GM18858 (cell line): Measurements from ENCODE around the gene CCDC27.

ENCODE experiments used
- ATAC-seq: cut with Tn5 transposase; IDR thresholded peaks from one replicate; pipeline ENCODE4 v1.9.1; 2021; ENCODE audit not compliant: unreplicated experiment

CCDC27 gene

DNA sequence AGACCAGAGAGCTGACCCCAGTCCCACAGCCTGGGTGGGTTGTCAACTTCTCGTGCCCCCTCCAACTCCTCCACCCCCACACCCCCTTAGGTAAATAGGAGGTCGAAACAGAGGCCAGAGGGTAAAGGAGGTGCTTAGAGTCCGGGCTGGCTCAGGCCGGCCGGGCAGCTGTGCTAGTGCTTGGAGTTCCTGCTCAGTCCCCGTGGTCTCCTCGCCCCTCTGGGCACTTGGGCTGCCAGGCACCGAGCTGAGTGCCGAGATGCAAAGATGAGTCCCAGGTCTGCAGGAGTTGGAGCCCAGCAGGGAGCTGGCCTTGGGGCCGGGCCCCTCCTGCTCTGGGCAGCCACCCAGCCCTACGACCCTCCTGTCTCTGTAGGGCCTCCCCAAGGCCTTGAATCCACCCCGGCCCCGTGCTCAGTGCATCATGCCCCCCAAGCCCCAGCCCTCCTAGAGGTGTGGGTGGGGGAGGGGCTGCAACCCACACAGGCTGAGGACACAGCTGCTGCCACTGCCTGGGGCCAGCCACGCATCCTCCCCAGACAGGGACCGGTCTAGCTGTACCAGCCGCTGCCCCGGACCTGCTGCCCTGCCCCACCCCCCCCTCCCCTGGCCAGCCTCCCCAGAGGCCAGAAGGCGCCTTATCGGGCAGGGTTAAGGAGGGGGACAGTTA, 22.2 kb downstream of the CCDC27 start:
- ATAC-seq = no peak

DNA sequence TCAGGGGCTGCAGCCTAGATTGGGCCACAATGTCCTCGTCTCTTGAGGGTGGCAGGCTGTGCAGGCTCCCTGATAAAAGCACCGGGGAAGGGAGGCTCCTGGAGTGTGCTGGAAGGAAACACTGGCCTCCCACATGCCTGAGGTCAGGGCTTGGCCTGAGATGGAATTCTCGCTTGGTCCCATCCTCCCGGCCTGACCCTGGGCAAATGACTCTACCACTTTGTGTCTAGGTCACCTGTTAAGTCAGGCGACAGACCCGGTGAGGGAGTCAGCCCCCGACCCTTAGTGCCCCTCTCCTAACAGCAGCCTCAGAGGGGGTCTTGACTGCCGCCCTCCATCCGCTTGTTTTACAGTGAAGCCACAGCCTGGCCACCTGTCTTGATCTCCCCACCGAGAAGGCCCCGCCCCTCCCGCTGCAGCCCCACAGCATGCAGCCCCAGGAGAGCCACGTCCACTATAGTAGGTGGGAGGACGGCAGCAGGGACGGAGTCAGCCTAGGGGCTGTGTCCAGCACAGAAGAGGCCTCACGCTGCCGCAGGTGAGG, 22.8 kb downstream of the CCDC27 start:
- ATAC-seq = no peak

DNA sequence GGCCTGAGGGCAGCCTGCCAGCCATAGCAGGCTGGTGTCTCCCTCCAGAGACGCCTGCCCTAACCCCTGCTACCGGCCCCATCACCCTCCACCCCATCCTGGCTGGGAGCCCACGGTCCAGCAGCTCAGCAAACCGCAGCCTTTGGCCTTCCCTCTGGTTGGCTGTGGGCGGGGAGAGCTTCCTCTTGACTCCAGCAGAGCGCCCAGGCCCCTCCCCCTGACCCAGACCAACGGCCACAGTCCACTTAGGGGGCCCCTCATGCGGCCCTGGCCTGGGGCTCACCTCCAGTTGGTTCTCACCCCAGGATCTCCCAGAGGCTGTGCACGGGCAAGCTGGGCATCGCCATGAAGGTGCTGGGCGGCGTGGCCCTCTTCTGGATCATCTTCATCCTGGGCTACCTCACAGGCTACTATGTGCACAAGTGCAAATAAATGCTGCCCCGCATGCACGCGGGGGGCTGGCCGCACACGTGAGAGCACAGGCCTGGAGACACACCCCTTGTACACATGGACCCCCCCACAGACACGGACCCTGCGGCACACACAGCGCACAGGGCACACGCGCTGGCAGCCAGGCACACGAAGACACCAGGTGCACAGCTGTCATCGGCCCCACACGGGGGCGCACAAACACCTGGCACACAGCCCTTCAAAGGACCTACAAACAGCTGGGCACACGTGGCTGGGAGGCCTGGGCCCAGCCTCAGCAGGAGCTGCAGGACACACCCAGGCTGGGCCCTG, 23.4 kb downstream of the CCDC27 start:
- ATAC-seq = no peak

DNA sequence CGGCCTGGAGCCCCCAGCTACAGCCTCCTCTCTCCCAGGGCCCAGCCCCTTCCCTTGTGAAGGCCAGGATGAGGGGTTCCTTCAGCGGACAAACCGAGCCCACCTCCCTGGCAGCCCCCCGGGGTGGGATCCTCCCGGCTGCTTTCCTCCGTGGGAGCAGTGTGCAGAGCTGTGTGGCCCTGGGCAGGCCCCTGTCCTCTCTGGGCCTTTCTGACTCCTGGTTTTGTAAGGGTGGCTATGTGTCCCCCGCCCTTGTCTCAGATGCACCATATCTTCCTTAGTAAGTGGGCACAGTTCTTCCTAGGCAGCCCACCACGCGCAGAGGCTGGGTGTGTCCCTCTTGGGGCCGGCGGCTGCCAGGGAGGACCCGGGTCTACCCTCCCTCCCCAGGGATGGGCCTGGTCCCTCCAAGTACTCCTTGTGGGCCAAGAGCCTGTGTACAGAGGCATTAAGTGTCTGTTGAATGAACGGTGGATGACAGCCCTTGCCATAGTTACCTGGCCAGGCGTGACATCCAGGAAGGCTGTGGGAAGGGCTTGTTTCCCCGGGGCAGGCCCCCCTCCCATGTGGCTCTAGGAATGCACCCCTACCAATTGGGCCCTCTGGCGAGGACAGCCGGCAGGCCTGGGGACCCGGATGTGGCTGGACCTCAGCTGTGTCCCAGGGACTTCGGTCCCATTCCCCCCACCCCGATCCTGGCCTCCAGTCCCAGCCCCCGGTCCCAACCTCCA, 24.1 kb downstream of the CCDC27 start:
- ATAC-seq = no peak

DNA sequence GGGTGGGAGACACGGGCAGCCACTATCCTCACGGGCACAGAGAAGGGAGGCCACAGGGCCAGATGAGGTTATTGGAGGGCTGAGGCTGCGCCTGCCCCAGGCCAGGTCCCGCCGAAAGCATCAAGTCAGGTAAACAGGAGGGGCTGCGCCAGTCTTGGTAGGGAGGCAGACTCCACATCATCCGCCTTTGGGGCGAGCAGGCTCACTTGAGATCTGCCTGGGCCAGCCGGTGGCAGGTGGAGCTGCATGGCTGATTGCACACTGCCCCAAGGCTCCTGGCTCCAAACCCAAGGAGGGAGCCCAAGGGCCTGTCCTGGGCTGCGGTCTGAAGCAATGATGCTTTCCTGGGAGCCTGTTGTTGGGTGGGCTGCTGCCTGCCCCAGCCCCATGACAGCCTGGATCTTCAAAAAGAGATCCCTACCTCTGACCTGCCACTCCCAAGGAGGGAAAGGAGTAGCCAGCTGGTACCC, 24.9 kb downstream of the CCDC27 start:
- ATAC-seq = no peak

DNA sequence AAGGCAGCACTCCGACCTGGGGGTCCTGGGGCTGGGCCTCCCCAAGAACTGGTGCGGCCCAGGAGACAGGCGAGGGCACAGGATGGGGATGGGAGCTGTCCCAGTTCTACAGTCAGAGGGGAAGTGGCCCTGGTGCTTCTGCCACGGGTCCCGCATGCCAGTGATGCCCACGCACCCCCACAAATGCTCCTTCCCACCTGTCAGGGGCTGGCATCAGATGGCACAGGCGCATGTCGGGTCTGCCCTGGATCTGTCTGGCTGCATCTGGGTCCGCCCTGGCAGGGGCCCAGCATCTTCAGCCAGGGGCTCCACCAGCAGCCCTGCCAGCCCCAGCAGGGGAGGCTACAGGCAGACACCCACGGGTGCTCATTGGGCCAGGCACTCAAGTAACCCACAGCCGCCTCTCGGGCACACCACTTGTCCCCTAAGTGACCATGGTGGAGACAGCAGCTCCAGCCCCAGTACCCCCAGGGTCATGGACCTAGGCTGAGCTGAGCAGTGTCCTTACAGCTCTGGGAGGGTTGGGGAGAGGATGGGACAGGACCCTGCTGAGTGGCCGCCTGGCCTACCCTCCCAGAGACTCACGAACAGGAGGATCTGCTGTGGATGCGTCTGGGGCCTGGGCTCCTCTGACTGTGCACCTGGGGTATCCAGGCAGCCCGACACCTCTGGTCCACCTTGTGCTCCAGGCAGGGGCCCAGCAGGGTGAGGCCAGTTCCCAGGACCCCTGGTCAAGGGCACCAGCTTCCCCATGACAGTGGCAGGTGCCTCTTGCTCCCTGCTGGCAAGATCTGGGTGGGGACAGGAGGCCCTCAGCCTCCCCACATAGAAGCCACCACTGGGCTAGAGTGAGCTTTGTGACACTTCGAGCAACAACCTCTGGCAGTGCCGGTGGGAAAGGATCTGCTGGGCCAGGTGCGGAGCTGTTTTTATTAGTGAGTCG, 25.7 kb downstream of the CCDC27 start:
- ATAC-seq = no peak

DNA sequence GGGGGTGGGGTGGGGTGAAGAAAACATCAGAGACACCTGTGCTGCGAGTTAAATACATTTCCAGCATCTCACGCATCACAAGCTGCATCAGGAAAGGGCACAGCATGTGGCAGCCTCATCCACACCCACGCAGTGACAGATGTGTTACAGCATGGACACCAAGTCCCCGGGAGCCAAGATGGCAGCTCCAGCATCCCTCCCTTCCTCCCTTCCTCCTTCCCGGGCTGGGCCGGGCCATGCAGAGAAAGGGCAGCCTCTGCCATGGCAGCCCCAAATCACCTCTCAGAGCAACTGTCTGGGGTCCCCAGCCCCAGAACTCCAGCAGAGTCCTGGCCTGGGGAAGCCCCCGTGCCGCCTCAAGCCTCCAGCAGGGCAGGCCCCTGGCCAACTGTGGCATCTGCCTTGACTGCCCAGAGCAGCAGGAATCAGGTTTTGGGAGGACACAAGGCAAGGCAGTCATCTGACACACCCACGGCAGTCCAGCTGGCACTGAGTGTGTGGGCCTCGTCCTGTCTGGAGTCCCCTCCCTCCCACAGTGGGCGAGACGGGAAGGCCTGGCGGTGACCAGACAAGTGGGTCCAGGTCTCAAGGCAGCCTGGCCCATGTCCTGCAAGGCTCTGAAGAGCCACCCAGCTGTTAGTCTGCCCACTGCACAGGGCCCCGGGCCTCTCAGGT, 26.5 kb downstream of the CCDC27 start:
- no peak for ATAC-seq

DNA sequence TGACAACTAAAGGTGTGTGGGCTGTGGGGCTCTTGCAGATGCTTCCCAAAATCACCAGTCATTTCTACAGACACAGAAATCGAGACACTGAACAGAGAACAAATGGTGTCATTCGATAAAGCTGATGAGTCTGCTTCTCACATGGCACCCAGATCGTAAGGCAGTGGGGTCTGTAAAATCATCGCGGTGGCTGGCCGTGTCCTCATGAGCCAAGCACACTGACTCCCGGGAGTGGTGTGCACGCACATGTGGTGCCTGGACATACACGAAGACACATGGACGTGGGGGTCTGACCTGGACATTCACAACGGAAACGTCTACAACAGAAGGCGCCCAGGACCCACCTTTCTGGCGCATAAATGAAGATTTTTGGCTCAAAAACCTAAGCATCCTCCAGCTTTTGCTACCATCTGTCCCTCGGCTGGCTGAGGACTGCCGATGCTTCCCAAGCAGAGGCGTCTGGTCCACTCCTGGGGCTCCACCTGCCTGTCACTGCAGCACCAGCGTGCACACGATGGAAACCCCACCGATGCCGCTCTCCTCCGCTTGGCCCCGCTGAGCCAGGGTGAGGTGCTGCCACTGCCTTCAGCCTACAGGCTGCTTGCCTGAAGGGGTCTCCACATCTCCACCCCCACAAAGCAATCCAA, 27.1 kb downstream of the CCDC27 start:
- no peak for ATAC-seq

DNA sequence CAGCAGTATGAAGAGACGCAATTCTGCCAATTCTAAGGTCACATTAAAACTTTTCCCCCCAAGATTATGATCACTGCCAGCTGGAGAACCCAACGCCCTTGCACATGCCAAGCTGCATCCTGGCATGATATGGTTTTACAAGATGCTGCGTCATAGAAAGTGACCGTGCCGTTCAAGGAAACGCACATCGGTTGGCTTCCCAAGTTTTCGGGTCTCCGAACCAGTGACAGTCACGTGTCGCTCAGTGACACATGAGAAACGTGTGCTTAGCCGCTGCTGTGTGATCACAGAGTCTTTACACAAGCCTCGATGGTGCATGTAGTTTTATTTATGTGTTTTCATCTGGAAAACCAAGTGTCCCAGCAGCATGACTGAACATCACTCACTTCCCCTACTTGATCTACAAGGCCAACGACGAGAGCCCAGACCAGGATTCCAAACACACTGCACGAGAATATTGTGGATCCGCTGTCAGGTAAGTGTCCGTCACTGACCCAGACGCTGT, 27.7 kb downstream of the CCDC27 start:
- ATAC-seq = no peak

DNA sequence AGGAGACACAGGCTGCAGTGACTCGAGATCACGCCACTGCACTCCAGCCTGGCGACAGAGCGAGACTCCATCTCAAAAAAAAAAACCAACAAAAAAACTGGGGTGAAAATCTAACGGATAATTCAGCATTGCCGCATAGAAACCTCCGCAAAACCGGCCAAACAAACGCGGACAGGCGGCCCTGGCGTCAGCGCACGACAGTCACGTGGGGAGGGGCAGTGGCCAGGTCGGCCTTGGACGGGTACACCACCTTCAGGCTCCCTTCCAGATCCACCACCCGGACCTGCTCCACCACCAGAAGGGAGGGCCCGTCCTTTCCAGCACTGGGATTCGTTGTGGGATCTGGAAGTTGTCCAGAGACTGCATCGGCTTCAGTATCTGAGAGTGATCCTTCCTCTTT, 28.7 kb downstream of the CCDC27 start:
- ATAC-seq = no peak

DNA sequence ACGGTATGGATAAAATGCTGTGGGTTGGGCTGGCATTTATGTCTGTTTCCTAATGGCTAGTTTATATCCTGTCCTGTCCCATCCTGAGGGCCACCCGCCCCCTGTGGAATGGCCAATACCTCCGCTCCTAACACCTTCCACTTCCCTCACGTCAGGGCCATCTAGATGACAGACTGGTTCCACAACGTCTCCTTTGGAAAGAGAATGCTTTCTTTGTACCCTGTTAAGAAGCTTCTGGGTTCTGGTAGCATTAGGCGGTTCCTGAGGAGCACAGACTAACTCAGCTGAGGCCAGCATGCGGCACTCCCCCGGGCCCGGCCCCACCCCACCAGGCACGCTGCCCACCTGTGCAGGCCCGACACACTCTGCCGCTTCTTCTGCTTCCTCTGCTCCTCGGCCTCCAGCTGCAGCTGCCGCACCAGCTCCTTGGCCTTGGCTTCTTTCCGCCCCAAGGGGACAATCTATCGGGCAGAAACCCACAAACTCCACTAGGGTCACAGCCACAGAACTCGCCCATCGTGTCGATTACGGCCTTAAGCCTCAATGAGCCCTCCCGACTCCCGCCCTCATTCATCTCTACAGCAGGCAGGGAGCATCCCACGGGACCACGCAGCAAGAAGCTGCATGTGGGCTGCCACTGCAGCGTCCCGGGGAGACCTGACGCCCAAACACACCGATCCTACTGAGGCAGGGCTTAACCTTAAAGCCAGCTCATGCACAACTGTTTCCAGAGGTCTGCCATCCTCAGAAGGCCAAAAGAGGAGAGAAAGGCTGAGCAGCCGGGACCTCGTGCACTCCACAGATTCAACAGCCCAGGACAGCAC, 31.6 kb downstream of the CCDC27 start:
- ATAC-seq = no peak

DNA sequence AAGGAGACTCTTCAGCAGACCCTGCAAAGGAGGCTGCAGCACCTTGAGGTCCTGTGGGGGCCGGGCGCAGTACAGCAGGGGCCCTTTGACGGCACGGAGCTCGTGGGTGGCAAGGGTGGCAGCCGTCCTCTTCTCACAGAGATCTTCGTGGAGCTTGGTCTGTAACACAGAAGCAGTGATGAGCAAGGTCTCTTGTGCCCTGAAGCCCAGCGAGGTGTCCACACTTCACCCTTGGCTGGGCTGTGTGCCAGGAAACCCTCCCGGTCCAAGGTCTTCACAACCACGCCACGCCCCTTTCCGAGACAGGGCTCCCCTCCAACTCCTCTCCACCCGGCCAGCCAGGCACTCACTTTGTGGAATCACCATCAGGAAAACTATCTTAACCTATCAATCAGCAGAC, 32.8 kb downstream of the CCDC27 start:
- ATAC-seq = no peak

DNA sequence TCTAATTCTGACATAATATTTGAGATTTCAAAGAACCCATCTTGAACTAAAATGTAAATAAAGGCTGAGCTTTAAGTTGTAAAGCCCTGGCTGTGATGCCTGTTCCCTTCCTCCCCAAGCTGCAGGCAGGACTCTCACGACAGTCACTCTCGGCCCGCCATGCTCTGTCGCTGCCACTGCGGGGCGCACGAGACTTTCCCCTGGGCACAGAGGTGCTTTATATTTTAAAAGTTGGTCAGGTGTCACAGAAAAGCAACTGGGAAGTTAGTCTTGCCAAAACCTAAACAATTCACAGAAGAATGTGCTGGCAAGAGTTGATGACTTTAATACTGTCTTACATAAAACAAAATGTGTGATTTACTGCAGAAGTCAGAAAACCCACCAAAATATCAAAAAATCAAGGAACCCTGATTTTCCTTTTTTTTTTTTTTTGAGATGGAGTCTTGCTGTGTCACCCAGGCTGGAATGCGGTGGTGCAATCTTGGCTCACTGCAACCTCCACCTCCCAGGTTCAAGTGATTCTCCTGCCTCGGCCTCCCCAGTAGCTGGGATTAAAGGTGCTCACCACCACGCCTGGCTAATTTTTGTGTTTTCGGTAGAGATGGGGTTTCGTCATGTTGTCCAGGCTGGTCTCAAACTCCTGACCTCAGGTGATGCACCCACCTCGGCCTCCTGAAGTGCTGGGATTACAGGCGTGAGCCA, 33.4 kb downstream of the CCDC27 start:
- no peak for ATAC-seq

DNA sequence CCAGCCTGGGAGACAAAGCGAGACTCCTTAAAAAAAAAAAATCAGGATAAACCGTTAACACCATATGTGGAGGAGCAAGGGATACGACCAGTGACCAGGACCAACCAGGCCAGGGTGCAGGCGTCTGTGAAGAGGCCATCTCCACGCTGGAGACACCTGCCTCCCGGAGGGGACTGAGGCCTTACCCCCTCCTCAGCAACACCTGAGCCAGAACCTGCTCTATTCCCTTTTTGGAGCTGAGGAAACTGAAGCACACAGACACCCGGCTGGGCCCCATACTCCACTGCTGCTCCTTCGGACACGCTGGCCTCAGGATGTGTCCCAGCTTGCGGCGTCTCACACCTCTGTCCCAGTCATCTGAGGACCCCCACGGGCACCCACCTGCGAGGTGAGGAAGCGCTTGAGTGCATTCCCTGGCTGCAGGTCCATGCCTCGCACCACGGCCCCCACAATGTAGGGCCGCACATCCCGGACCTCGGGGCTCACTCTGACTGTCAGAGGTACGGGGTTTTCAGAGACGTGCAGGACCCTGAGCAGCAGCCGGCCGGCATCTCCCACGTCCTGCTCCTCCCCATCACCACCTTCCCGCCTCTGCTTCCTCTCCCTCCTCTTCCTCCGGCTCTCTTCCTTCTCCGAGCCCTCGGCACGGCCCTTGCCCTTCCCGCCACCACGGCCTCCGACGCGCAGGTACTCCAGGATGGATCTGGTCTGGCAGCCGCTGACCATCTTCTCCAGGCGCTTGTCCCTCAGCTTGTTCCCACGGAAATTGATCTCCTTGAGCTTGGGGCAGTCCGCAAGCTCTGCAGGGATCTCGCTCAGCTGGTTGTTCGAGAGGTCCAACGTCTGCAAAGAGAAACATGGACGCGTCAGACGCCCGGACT, 34.5 kb downstream of the CCDC27 start:
- no peak for ATAC-seq

DNA sequence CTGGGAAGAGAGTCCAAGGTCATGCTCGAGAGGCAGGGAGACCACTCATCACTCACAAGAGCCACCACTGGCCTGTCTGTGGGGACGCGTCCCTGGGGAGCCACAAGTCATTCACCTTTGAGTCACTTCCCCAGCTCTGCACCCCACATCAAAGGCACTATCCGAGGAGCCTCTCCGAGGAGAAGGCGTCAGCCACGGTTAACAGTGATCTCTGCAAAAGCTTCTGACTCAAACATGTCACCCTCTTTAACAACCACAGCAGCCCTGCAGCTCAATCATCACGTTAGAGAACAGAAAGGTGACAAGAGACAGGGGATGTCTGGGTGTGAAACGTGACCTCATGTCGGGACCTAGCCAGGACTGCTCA, 35.1 kb downstream of the CCDC27 start:
- ATAC-seq = no peak

DNA sequence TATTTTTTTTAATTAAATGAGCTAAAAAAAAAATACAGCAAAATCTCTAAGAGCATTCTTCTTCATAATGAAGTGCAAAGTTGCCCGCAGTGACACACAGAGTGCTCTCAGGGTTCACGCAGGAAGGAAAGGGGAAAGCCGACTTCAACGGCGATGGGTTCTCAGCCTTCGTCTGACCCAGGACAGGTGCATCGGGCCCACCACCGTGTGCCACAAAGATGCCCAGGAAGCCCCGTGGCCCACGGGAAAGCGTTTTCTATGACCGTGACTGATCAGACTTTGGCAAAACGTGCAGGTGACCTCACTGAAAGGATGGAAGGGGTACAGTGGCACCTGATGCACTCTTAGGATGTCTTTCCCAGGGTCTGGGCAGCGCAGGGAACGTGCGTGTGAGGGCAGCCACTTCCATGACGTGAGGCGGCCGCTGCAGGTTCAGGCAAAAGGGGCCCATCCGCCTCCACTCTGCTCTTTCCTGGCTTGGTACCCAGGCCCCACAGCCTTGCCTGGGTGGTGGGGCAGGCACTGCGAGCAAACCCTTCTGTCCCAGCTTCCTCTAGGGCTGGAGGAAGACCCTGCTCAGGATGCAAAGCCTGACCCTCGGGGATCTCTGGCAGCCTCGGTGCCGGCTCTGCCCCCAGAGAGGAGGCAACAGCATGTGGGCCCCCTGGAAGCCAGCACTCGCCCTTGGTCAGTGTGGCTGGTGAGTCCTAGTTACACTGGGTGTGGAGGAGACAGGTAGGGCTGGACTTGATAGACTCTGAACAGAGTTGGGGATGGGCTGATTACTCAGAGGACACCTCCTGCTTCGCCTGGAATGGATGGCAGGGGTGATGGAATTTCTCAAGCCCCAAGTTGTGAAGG, 35.7 kb downstream of the CCDC27 start:
- no peak for ATAC-seq
